B cell (primary cell): Measurements from ENCODE around the gene EPHB4.

Experiments used
- EZH2 ChIP-seq: IDR thresholded peaks from 2 replicates; pipeline ENCODE4 v1.6.1; 2012; ENCODE audit warnings: borderline replicate concordance, low read depth, mild to moderate bottlenecking, moderate library complexity, low read length; ENCODE audit not compliant: insufficient read depth, poor library complexity, severe bottlenecking
- TF ChIP-seq, protein P1 (sequence below): fragments of 200-600 bp; IDR thresholded peaks from one replicate; pipeline ENCODE4 v1.8.0; 2022; ENCODE audit warnings: antibody characterized with exemption, mild to moderate bottlenecking

- TF ChIP-seq, protein P1, sequence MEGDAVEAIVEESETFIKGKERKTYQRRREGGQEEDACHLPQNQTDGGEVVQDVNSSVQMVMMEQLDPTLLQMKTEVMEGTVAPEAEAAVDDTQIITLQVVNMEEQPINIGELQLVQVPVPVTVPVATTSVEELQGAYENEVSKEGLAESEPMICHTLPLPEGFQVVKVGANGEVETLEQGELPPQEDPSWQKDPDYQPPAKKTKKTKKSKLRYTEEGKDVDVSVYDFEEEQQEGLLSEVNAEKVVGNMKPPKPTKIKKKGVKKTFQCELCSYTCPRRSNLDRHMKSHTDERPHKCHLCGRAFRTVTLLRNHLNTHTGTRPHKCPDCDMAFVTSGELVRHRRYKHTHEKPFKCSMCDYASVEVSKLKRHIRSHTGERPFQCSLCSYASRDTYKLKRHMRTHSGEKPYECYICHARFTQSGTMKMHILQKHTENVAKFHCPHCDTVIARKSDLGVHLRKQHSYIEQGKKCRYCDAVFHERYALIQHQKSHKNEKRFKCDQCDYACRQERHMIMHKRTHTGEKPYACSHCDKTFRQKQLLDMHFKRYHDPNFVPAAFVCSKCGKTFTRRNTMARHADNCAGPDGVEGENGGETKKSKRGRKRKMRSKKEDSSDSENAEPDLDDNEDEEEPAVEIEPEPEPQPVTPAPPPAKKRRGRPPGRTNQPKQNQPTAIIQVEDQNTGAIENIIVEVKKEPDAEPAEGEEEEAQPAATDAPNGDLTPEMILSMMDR, result no peak
- TF ChIP-seq EZH2, result no peak
These were observed 41.4 kb downstream of the EPHB4 start for GRCh38 chr7:100785878-100786277.
